IPS DF 6.9 (cell line): ENCODE measurements around the gene ANG.
A peak's percentile ranks its signal among the peaks of the same experiment; 100 is the strongest.
"Not testable (repeated sequence)": the region's sequence is repeated elsewhere in the genome, so short reads cannot be mapped to it uniquely, and the experiment has no call there.

Source experiments
- DNase-seq: peaks from one replicate; pipeline ENCODE4 v3.0.0-alpha.2; 2013; ENCODE audit warnings: low read depth, low spot score
- H3K27ac ChIP-seq: one replicate; pipeline ENCODE4 v1.5.1; 2013; ENCODE audit warnings: low read length, control low read depth
- H3K27me3 ChIP-seq: 2 replicates; pipeline ENCODE4 v1.6.1; 2013; ENCODE audit warnings: mild to moderate bottlenecking, low read length; ENCODE audit not compliant: control insufficient read depth, insufficient read depth
- H3K36me3 ChIP-seq: 2 replicates; pipeline ENCODE4 v1.6.1; 2013; ENCODE audit warnings: low read length; ENCODE audit not compliant: control insufficient read depth, insufficient read depth
- H3K4me1 ChIP-seq: 2 replicates; pipeline ENCODE4 v1.6.1; 2013; ENCODE audit warnings: low read length; ENCODE audit not compliant: control insufficient read depth, insufficient read depth
- H3K4me3 ChIP-seq: 2 replicates; pipeline ENCODE4 v1.5.1; 2013; ENCODE audit warnings: mild to moderate bottlenecking, low read length
- H3K9me3 ChIP-seq: 2 replicates; pipeline ENCODE4 v1.6.1; 2013; ENCODE audit warnings: low read length, inconsistent platforms; ENCODE audit not compliant: control insufficient read depth, insufficient read depth
- WGBS: extraction: QIAGEN DNeasy Blood & Tissue Kit; methylation state at CpG from one replicate; pipeline ENCODE4 v1.1.7; 2013; ENCODE audit warnings: mixed read lengths, missing lambda C conversion rate; ENCODE audit not compliant: insufficient read length, insufficient coverage; 5-methylcytosine and 5-hydroxymethylcytosine counted together

The ANG gene

DNA sequence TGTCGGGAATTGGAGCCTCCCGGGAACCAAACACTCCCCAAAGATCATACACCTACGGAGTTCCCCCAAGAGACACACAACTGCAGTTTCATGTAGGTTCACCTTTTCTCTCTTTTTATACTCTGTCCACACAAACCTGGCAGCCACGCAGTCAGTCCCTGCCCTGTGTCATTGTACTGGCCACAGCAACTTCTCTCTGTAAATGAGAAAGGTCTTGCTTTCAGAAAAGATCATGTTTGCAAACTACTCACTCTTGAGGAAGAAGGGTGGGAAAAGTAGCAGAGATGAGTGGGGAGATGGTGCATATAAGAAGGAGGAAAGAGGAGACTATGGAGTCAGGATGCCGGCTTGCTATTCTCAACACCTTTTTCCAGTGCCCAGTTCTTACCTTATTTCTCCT lies 10.4 kb downstream of the ANG start:
- H3K27ac ChIP-seq: no peak overlapping the region
- H3K4me1 ChIP-seq: no peaks in the 10 kb centered on the region
- no CpG with 5 or more reads among the region's 5 CpGs for WGBS
- H3K4me3 ChIP-seq: no peak overlapping the region
- no peaks in the 10 kb centered on the region for H3K36me3 ChIP-seq
- H3K9me3 ChIP-seq: no peaks in the 10 kb centered on the region
- no peak for DNase-seq
- H3K27me3 ChIP-seq: no peaks in the 10 kb centered on the region

DNA sequence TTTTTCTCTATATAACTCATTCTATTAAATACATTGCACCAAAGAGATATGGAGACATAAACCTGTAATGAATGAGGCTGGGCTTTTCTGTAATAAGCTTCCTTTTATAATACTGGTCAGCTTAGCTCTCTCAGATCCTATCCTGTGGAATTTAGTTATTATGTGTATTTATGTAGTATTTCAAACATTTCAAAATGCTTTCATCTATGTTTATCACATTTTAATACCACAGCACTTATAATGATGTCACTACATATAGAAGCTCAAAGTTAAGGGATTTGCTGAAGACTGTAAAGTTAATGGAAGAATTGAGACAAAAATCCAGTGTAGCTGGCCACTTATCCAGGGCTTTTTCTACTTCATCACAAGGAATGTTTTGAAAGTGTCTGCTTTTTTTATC lies 11.4 kb downstream of the ANG start:
- H3K9me3 ChIP-seq: no peaks in the 10 kb centered on the region
- DNase-seq: no peak
- H3K27ac ChIP-seq: no peak overlapping the region
- no peak overlapping the region for H3K4me3 ChIP-seq
- no peaks in the 10 kb centered on the region for H3K36me3 ChIP-seq
- no peaks in the 10 kb centered on the region for H3K27me3 ChIP-seq
- no peaks in the 10 kb centered on the region for H3K4me1 ChIP-seq

- H3K4me3 ChIP-seq, H3K36me3 ChIP-seq, H3K4me1 ChIP-seq, H3K27ac ChIP-seq, DNase-seq, H3K27me3 ChIP-seq, H3K9me3 ChIP-seq: not testable (repeated sequence)
- WGBS: no CpG with 5 or more reads among the region's 7 CpGs
Measured at GRCh38 chr14:20700965-20701364, 12.4 kb downstream of the ANG start.

DNA sequence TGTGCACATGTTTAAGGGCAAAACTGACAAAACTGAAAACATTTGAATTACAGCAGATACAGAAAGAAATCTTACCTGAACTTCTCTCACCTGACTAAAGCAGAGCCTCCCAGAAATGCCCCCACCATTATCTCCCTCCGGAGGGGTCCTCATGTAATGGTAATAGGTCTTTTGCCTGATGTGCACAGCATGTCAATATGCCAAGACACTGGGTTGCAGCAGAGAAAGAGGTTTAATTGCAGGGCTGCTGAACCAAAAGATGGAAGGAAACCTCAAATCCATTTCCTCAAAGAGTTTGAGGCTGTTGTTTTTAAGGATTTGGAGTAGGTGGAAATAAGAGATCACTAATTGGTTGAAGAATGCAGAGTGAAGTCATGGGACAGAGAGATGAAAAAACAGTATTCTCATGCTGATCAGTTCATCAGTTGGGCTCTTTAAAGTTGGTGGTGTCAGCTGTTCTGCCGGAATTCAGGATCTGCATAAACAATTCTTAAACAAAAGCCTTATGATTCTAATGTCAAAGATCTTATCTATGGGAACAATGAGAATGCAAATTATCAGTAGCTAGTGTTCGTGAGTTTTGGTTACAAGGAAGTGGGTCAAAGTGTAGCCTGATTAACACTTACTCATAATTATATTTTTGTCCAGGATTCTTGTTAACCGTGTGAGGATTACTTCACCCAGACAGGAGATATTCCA lies 18.2 kb downstream of the ANG start:
- no peaks in the 10 kb centered on the region for H3K36me3 ChIP-seq
- DNase-seq: peak; percentile 20
- H3K4me1 ChIP-seq: 0 out of 2 replicates have a peak, but pooled peaks cover 2% of the 10 kb centered on the region
- no peak overlapping the region for H3K4me3 ChIP-seq
- no CpG with 5 or more reads among the region's 4 CpGs for WGBS
- H3K9me3 ChIP-seq: no peaks in the 10 kb centered on the region; the same call in none of the 2 replicates
- H3K27ac ChIP-seq: peak overlapping the region; percentile 96
- no peaks in the 10 kb centered on the region for H3K27me3 ChIP-seq

DNA sequence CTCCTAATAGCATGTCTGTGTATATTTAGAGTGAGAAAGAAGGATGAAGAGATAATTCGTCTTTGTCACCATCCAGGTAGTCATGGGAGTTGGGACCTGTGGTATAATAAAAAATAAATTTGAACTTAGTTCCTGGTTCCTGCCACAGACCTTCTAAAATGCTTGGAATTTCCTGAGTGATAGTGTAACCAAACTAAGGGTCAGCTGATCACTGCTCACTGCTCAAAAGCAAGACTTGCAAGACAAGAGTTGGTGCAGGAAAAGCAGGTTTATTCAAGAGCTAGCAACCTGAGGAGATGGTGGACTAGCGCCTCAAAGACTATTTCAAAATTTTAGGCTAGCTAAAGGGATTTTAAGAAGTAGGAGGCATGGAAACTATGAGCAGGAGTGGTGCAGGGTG lies 19.1 kb downstream of the ANG start:
- H3K4me1 ChIP-seq: 0 out of 2 replicates have a peak, but pooled peaks cover 2% of the 10 kb centered on the region
- no peak for DNase-seq
- WGBS: no CpG with 5 or more reads among the region's 2 CpGs
- no peak overlapping the region for H3K4me3 ChIP-seq
- H3K27ac ChIP-seq: no peak overlapping the region
- H3K9me3 ChIP-seq: no peaks in the 10 kb centered on the region; the same call in none of the 2 replicates
- no peaks in the 10 kb centered on the region for H3K36me3 ChIP-seq
- no peaks in the 10 kb centered on the region for H3K27me3 ChIP-seq

DNA sequence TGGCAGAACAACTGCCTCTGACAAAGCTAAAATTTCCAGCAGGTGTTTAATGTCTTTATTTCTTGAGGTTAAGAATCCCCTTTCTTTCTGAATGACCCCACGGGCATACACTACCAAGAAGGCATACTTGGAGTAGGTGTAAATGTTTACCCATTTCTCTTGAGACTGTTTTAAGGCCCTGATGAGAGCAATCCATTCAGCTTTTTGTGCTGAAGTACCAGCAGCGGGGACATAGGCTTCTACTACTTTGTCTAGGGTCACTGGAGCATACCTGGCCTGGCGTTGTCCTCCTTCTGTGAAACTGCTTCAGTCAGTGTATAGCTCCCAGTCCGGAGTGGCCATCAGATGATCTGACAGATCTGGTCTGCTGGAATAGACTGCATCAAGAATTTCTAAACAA lies 22.7 kb downstream of the ANG start:
- Histone ChIP-seq H3K27me3 (no peaks in the 10 kb centered on the region), H3K4me1 (0 out of 2 replicates have a peak, but pooled peaks cover 2% of the 10 kb centered on the region)

GRCh38 chr14:20711685-20712084 lies 23.1 kb downstream of the ANG start:
- H3K9me3 ChIP-seq: no peaks in the 10 kb centered on the region; the same call in none of the 2 replicates
- no peak for DNase-seq
- WGBS: no CpG with 5 or more reads among the region's 4 CpGs
- no peaks in the 10 kb centered on the region for H3K27me3 ChIP-seq
- H3K4me3 ChIP-seq: no peak overlapping the region
- H3K4me1 ChIP-seq: 0 out of 2 replicates have a peak, but pooled peaks cover under 1% of the 10 kb centered on the region
- H3K36me3 ChIP-seq: no peaks in the 10 kb centered on the region
- H3K27ac ChIP-seq: no peak overlapping the region

More for the DNA sequence above, 22.7 kb downstream of the ANG start:
- Histone ChIP-seq H3K36me3 (no peaks in the 10 kb centered on the region), H3K9me3 (no peaks in the 10 kb centered on the region; the same call in none of the 2 replicates), H3K4me3 (no peak overlapping the region), H3K27ac (no peak overlapping the region)
- no CpG with 5 or more reads among the region's 4 CpGs for WGBS
- DNase-seq: no peak

- no CpG with 5 or more reads among the region's 2 CpGs for WGBS
- Histone ChIP-seq H3K4me3 (no peak overlapping the region), H3K36me3 (no peaks in the 10 kb centered on the region), H3K4me1 (no peaks in the 10 kb centered on the region), H3K27me3 (no peaks in the 10 kb centered on the region), H3K27ac (no peak overlapping the region), H3K9me3 (no peaks in the 10 kb centered on the region)
- no peak for DNase-seq
Measured at GRCh38 chr14:20712904-20713303, 24.3 kb downstream of the ANG start.

DNA sequence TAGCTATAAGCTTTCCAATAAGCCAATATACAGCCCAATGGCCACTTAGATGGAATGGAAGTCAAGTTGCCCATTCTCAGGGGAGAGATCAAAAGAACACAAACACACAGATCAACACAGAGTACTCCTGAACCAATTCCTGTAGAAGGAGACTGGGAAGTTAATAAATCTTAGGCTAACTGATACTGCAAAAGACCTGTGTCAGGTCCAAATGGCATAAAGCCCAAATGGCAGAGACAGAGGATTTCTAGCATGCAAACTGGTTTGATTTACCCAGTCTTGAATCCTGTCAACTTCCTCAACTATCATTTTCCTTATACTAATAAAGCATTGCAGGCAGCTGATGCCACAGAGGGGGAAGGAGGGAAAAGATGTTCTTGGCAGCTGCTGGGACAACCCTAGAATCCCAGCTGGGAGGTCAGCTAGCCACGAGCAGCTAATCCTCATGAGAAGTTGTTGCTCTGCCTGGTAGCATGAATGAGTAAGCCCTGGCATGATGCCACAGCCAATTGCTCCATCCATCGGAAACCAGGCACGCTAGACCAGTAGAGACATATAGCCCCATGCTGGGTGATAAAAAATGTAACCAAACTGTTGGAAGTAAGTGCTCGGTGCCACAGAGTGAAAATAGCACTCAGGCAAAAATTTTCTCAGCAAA lies 26.2 kb downstream of the ANG start:
- Histone ChIP-seq H3K27me3 (no peaks in the 10 kb centered on the region), H3K9me3 (no peaks in the 10 kb centered on the region), H3K27ac (no peak overlapping the region), H3K36me3 (no peaks in the 10 kb centered on the region), H3K4me3 (no peak overlapping the region), H3K4me1 (no peaks in the 10 kb centered on the region)
- WGBS: no CpG with 5 or more reads among the region's 4 CpGs
- no peak for DNase-seq

GRCh38 chr14:20719777-20720176 lies 31.2 kb downstream of the ANG start:
- Histone ChIP-seq H3K4me3 (no peak overlapping the region), H3K27ac (no peak overlapping the region), H3K9me3 (no peaks in the 10 kb centered on the region; the same call in 1 of the 2 replicates), H3K4me1 (0 out of 2 replicates have a peak, but pooled peaks cover 1% of the 10 kb centered on the region), H3K27me3 (no peaks in the 10 kb centered on the region), H3K36me3 (no peaks in the 10 kb centered on the region; the same call in 1 of the 2 replicates)
- WGBS: no CpG with 5 or more reads among the region's 4 CpGs
- no peak for DNase-seq
